Kidney (tissue), 14 donors: ENCODE results near the gene NHSL2. TPM values are rescaled to one million over a fixed set of nuclear protein-coding genes. Genes with fewer than 3 reads are reported as not detected.

Experiments
- DNase-seq, 5 donors: peaks; one replicate each; pipeline ENCODE4 v3.0.0-alpha.2; 2013 to 2020
- FAIRE-seq: peaks from 2 replicates; lab custom pipeline; 2012; peaks lifted over from hg19 to GRCh38; lab: Jason Lieb, UNC
- H3K27ac ChIP-seq, 2 donors: one replicate each; pipeline ENCODE4 v1.7.0; 2013; ENCODE audit warnings: low read depth in 2 of 2, low read length in 2 of 2, inconsistent platforms in 1 of 2
- H3K27me3 ChIP-seq: one replicate; pipeline ENCODE4 v1.7.1; 2013; ENCODE audit warnings: low read length, inconsistent platforms; ENCODE audit not compliant: control insufficient read depth, insufficient read depth
- H3K36me3 ChIP-seq, 3 donors: one replicate each; pipeline versions ENCODE4 v1.7.0 to v1.7.1; 2013; ENCODE audit warnings: low read length in 3 of 3, control low read depth in 1 of 3, inconsistent platforms in 1 of 3; ENCODE audit not compliant: insufficient read depth in 3 of 3, control insufficient read depth in 2 of 3
- H3K4me1 ChIP-seq, 3 donors: one replicate each; pipeline versions ENCODE4 v1.7.0 to v1.7.1; 2013; ENCODE audit warnings: low read length in 3 of 3, inconsistent platforms in 1 of 3, low read depth in 1 of 3; ENCODE audit not compliant: control insufficient read depth in 2 of 3, insufficient read depth in 2 of 3
- H3K4me3 ChIP-seq, 3 donors: one replicate each; pipeline versions ENCODE4 v1.7.0 to v1.8.1; 2013; ENCODE audit warnings: low read length in 3 of 3, control low read depth in 1 of 3, inconsistent platforms in 1 of 3
- H3K9ac ChIP-seq, 3 donors: one replicate each; pipeline versions ENCODE4 v1.7.0 to v1.7.1; 2013; ENCODE audit warnings: low read length in 3 of 3, control low read depth in 1 of 3, inconsistent platforms in 1 of 3
- H3K9me3 ChIP-seq, 3 donors: one replicate each; pipeline versions ENCODE4 v1.7.0 to v1.7.1; 2013; ENCODE audit warnings: low read length in 3 of 3, control low read depth in 1 of 3, inconsistent platforms in 1 of 3; ENCODE audit not compliant: control insufficient read depth in 2 of 3, insufficient read depth in 1 of 3
- CTCF ChIP-seq: IDR thresholded peaks from 3 replicates; pipeline ENCODE4 v1.5.1; 2012; ENCODE audit warnings: mild to moderate bottlenecking, moderate library complexity, borderline replicate concordance; ENCODE audit not compliant: insufficient read depth; ENCODE audit errors: extremely low read depth
- intact Hi-C: fragments of 100-400 bp; cut with DNase I; formaldehyde crosslinking; loops from one replicate; pipeline ENCODE4 v1.11.1; 2022
- polyA plus RNA-seq: library from polyadenylated mRNA; stranded (reverse); fragments of 350-450 nt; fragmentation: Illumina TruSeq; extraction: RNeasy Lipid Tissue Mini Kit (QIAGEN cat#74804); gene quantifications from one replicate; pipeline ENCODE4 v1.2.3, GENCODE V29; 2014; ENCODE audit warnings: low read depth, low replicate concordance; ENCODE audit not compliant: insufficient read depth
- total RNA-seq: library from RNA; stranded (reverse); fragmentation: NEBNext Ultra II Directional; extraction: Animal tissue kit (Norgen Biotek cat#: 25700); gene quantifications from one replicate; pipeline ENCODE4 v1.2.1, GENCODE V29; 2021
- donor health status: control.
- donor health status: control.
- donor health status: control.
- donor health status: control.
- donor health status: control.
- donor health status: DM: yes; HTN: yes; CAD: no.
- donor health status: Normal renal cell carcinoma (clear cell type).

The NHSL2 gene
- total and polyA plus RNA-seq, 2 donors from 2014 or later, result 1.3 to 10.8 TPM

- DNase-seq (no peak), FAIRE-seq (no peak)
- no peak for TF ChIP-seq CTCF
- peak overlapping the region in 1 of 3 donors; percentile 19 for H3K9ac ChIP-seq
- peak overlapping the region; percentile 22 to 65 for H3K27ac ChIP-seq
- H3K4me3 ChIP-seq, result no peak overlapping the region
- intact Hi-C loops, result no loop called here
- no peaks in the 10 kb centered on the region for H3K36me3 ChIP-seq
- H3K4me1 ChIP-seq, result peaks cover 0 to 15% (median 4%) of the 10 kb centered on the region in 3 donors
- no peaks in the 10 kb centered on the region for H3K9me3 ChIP-seq
- H3K27me3 ChIP-seq, result peaks cover 4% of the 10 kb centered on the region
Observed at GRCh38 chrX:72102126-72102525, 191.5 kb downstream of the NHSL2 start.

DNA sequence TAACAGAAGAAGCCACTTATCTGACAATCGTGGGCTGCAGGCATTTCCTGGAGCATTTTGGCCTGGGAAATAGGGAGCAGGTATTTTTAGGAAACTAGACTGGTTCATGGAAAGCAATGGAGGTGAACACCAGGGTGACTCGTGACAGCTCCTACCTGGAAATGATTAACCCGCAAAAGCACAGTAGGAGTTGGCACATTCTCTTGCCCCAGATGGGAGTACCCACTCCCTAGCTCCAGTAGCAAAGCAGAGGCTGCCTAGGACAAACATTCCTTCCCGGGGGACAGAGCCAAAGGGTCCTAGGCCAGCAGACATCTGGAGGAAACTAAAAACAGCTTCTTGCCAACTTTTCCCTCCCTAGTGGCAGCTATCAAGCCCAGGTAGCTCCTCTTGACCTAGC is 192.1 kb downstream of the NHSL2 start:
- no peaks in the 10 kb centered on the region for H3K9me3 ChIP-seq
- peaks cover 0 to 15% (median 4%) of the 10 kb centered on the region in 3 donors for H3K4me1 ChIP-seq
- no peak overlapping the region for H3K4me3 ChIP-seq
- peak overlapping the region in 1 of 3 donors; percentile 55 for H3K9ac ChIP-seq
- no peak for TF ChIP-seq CTCF
- intact Hi-C loops, result no loop called here
- peaks cover 4% of the 10 kb centered on the region for H3K27me3 ChIP-seq
- FAIRE-seq, result no peak
- H3K36me3 ChIP-seq, result no peaks in the 10 kb centered on the region
- DNase-seq, result peak in 3 of 5 donors; percentile 57 to 80 (median 62)
- H3K27ac ChIP-seq, result peak overlapping the region in 1 of 2 donors; percentile 63

DNA sequence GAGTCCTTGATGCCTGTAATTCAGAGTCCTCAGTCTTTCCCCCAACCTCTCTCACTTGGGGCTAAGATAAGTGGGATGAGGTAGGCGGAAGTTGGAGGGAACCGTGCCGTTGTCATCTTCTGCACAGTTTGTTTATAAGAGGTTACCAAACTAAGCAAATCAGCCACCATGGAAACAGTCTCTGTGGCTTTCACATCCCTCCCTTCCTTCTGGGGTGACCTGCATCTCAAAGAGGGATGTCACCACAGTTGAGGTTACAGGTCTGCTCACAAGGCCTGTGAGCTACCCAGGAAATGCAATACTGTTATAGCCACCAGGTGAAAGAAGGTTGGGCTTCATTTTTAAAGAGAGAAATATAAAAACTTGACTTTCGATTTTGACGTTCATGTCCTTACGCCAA is 194.8 kb downstream of the NHSL2 start:
- H3K27me3 ChIP-seq, result peaks cover 2% of the 10 kb centered on the region
- intact Hi-C loops, result no loop called here

More for the DNA sequence above, 194.8 kb downstream of the NHSL2 start:
- Histone ChIP-seq H3K9me3 (no peaks in the 10 kb centered on the region), H3K4me3 (no peak overlapping the region), H3K4me1 (peaks cover 0 to 15% (median 4%) of the 10 kb centered on the region in 3 donors), H3K27ac (no peak overlapping the region), H3K36me3 (no peaks in the 10 kb centered on the region), H3K9ac (no peak overlapping the region)
- no peak for TF ChIP-seq CTCF
- DNase-seq (no peak), FAIRE-seq (no peak)
